ENCODE results near the gene SELENBP1.
"Not testable (repeated sequence)": the region's sequence is repeated elsewhere in the genome, so short reads cannot be mapped to it uniquely, and the experiment has no call there.

SELENBP1 gene

DNA sequence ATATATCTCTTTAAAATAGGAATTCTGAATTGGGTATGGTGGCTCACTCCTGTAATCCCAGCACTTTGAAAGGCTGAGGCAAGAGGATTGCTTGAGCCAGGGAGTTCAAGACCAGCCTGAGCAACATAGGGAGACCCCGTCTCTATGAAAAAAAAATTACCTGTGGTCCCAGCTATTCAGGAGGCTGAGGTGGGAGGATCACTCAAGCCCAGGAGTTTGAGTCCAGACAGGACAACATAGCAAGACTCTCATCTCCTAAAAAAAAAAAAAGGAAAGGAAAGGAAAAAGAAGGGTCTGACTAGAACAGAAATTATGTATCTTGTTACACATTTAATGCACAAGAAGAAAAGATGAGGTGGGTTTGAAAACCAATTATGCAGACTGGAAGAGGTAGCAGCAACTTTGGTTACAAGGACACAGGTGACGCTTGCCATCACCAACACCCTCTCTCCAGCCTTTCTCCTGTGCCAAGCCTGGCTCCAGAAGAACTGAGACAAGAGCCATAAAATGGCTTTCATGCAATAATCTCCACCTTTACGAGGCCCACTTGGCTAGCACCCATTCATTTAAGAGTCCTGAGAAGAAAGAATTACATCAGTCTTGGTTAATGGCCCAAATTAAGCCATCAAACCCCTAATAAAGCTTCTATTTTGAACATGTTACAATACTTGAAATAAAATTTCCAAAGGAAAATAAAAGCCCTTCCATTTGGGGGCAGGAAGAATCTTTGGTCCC is 4.8 kb upstream of the SELENBP1 start:
- DNase-seq (ENCODE audit: low read depth in 2 of 2) = no peak

DNA sequence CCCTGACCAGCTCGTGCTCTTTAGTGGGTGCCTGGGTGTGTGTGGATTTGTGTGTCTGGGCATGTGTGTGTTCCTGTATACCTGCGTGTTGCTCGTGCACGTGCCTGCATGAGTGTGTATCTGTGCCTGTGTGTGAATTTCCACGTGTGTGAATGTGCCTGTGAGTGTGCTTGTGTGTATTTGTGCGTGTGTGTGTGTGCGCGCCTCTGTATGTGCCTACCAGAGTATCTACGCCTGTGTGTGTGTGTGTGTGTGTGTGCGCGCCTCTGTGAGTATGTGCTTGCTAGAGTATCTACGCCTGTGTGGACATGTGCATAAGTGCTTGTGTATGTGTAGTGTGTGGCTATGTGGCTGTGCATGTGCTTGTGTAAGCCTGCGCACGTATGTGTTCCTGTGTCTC is 691 bp upstream of the SELENBP1 start:
- no peak for DNase-seq (ENCODE audit: low read depth in 2 of 2)

DNA sequence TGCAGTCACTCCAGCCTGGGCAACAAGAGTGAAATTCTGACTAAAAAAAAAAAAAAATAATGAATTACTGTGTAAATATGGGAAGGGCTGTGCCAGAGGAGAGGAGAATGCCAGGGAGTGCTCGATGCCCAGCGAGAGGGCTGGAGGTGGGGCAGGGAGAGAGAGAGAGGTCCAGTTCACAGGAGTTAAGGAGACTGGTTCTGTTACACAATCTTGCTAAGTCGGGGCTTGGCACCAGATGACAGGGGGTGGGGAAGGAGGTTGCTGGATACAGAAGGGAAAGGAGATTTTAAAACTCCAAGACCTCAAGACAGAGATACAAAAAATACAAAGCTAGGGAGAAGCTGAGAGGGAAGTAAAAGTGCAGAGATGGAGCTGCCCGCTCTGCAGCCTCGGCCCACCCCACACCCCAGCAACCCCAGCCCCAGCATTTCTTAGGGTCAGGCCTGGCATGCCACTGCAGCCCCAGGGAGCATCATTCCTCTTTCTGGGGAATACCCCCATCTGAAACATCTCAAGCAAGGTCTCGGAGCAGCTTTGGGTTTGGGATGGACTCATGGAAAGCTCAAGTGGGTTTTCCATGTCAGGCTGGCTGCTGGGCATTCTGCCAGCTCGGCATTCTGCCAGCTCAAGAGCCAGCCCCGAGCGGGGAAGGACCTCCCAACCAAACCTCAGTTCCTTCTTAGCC is 991 bp downstream of the SELENBP1 start:
- no peak for DNase-seq (ENCODE audit: low read depth in 2 of 2)

DNA sequence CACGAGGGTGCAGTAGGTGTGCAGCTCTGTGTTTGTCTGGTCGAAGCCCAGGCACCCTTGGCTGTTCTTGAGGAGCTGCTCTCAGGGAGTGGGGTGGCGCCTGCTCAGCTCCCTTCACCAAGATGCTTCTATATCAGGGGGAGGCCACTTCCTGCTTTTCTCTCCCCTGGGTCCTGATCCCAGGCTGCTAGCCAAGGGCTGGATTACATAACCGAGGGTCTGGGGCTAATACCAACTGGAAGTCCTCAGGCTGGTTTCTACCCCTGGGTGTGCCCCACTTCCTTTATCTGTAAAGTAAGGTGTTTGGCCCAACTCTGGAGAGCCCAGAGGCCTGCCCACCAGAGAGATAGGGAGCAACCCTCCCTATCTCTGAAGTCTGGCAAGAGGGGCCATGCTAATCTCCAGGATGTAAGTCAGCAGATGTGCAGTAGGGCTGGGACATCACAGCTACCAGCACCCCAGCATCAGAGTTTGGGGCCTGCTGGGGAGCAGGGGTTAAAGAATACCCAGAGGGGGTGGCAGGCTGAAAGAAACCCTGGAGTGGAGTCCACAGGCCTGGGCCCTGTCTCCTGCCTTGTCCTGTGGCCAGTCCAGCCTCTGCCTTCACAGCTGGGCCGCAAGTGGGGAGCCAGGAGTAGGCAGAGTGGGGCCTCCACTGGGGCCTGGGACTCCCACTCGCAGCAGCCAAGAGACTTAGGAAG is 2.1 kb downstream of the SELENBP1 start:
- no peak for DNase-seq (ENCODE audit: low read depth in 2 of 2)

DNA sequence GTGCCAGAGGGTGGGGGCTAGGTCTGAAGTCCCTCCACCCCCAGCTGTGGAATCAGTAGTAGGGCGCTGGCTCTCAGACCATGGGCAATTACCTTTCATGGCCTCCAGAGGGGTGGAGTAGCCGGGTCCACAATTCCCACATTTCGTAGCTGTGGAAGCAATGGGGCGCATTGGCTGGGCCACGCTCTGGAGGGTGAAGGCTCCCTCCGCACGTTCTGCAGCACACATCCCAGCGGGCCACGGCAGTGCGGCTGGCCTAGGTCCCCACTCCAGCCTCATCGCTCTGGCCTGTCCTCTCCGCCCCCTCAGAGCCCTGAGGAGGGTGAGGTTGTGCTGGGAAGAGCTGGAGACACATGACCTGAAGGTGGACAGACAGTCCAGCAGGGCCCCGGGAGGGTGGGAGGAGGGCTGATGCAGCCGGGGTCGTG is 2.9 kb downstream of the SELENBP1 start:
- DNase-seq (ENCODE audit: low read depth in 2 of 2) = no peak

DNA sequence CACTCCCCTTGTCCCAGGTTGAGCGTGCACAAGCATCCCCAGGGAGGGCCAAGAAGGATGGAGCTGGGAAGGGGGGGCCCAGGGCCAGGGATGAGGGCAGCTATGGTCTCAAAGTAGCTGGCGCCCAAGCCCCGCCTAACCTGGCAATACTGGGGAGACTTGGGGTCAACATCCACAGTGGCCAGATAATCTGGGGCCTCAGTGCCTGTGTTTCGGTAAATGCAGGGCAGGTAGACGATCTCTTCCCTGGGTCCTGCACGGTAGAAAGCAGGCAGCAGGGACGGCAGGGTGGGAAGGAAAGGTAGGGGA is 3.2 kb downstream of the SELENBP1 start:
- no peak for DNase-seq (ENCODE audit: low read depth in 2 of 2)

DNA sequence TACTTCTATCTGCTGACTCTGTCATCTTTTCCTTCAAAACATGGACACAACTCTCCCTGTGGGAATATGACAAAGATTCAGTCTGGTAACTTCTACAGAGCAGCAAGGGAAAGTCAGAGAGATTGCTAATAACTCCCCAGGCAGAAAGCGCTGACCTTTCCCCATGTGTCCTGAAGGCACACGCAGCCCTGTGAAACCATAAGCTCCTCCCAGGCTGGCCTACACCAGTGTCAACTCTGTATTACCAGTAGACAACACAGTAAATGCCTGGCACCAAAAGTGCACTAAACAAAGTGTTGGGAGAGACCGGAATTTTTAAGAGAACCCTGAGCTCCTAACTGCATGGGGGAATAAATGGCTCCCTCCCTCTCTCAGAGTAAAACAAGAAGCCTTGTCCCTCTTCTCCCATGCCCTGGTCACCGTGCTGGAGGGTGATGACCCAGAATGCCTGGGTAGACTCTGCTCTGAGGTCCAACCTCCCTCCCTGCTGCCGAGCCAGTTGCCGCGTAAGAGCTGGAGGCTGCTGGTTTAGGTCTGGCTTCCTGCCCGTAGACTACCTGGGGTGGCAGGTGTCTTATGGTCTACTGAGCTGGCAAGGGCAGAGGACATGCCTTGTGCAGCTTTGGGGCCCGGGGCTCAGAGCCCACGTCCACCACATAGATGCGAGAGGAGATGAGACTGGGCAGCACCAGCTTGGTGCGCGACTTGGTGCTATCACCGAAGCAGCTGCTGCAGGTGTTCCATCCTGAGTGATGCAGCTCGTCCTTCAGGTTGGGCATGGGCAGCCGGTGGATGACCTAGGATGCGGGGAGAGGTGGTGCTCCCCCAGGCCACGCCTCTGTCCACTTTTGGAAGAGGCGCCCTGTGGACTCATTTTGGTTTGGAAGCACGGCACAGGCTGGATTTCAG is 3.9 kb downstream of the SELENBP1 start:
- DNase-seq (ENCODE audit: low read depth in 2 of 2) = no peak

DNA sequence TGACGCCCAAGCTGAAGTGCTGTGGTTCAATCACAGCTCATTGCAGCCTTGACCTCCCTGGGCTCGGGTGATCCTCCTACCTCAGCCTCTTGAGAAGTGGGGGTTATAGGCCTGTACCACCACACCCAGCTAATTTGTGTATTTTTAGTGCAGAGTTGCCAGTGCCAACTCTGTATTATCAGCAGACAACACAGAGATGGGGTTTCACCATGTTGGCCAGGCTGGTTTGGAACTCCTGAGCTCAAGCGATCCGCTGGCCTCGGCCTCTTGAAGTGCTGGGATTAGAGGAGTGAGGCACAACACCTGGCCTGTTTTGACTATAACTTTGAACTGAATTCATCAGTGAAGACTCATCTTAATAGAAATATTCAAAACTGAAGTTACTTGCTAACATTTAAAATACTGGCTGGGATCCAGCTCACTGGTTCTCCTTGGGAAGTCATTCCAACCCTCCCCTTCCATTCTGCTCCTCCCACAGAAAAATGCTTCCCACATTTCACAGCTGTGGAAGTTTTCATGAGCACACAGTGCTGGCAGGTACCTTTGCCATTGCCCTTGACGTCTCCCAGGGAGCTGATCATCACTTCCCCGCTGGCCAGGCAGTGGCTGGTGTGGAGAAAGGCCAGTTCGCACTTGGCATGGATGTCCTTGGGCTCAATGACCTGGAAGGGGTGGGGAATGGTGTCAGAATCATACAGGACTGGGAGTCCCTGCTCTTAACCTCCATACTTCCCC is 4.7 kb downstream of the SELENBP1 start:
- DNase-seq (ENCODE audit: low read depth in 2 of 2) = no peak

DNA sequence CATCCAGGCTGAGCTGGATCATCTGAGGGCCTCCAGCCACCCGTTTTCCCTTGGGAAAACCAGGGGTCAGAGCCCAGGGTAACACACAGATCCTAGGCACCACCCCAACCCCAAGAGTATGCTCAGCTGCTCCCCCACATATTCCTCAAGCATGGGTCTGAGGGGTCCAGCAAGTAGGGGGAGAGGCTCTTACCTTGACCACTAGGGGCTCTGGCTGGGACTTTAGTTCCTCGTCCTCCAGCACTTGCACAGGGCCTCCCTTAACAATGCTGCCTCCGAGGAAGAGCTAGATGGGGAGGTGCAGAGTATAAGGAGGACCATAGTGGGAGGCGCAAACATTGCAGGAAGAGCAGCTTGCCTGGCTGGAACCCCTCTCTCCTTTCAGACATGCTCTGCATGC is 7.5 kb downstream of the SELENBP1 start:
- DNase-seq (ENCODE audit: low read depth in 2 of 2) = no peak

DNA sequence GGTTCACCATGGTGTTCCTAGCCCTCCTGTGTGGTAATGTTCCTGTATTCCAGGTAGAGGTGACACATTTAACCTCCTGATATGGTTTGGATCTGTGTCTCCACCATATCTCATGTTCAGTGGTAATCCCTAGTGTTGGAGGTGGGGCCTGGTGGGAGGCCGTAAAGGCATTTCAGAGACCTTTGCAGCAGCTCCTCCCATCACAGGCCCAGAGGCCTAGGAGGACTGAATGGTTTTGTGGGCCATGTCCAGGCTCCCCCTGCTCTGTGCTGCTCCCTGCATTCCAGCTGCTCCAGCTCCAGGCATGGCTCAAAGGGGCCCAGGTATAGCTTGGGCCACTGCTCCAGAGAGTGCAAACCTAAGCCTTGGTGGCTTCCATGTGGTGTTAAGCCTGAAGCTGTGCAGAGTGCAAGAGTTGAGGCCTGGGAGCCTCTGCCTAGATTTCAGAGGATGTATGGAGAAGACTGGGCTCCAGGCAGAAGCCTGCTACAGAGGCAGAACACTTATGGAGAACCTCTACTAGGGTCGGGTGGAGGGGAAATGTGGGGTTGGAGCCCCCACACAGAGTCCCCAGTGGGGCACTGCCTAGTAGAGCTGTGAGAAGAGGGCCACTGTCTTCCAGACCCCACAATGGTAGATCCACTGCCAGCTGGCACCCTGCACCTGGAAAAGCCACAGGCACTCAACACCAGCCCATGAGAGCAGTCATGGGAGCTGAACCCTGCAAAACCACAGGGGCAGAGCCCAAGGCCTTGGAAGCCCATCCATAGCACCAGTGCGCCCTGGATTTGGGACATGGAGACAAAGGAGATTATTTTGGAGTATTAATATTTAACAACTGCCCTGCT is 10.0 kb downstream of the SELENBP1 start:
- DNase-seq (ENCODE audit: low read depth in 2 of 2) = no peak

DNA sequence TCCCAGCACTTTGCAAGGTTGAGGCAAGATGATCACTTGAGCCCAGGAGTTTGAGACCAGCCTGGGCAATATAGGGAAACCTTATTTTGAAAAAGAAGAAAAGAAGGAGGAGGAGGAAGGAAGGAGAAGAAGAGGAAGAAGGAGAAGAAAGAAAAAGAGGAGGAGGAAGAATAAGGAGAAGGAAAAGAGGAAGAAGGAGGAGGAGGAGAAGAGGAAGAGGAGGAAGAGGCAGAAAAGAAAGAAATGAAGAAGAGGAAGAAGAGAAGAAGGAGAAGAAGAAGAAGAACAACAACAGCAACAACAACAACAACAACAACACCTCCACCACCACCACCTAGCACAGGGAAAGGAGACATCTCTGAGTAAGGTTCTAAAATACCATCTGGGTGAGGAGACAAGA is 10.6 kb downstream of the SELENBP1 start:
- DNase-seq (ENCODE audit: low read depth in 2 of 2) = no peak

DNA sequence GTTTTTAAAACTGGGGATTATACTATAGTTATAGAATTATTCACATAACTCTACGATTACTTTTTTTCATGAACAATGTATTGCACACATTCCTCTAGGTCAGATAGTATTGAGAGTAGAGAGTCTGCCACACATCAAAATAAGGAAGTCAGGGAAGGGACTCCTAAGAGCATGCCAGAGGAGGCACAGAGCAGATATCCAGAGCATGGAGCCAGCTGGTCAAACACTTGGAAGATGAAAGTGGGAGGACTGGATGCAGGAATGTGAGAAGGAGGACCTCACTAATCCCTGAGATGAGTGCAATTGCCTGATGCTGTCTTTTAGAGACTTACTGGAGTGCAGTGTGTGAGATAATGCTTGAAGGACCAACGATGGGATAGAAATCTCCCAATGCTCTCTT is 15.8 kb downstream of the SELENBP1 start:
- DNase-seq (ENCODE audit: low read depth in 2 of 2) = no peak

DNA sequence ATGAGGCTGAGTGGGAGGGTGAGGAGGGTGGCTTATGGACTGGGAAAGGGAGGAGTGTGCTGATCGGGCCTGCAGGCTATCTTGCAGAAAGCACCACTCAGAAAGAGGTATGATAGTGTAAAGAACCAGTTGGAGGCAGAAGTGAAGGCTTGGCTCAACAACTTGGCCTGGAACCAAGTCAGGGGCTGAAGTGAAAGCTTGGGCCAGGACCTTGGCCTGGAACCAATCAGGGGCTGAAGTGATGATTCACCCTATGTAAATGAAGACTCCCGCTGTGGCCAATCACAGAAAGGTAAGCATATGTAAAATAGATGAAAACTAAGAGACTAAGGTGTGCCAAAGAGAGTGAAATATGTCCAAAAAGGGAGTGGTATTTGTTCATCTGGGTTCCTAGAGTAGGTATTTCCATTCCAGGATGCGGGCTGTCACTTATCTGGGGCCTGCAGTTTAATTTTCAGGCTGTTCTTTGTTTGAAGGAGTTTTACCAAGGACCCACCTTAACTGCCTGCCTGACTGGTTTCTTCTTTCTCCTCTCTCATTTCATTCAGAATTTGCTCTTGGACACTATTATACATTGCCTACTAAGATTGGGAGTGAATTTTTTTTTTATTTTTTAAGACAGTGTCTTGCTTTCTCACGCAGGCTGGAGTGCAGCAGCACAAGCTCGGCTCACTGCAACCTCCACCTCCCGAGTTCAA is 20.3 kb downstream of the SELENBP1 start:
- DNase-seq (ENCODE audit: low read depth in 2 of 2) = no peak

DNA sequence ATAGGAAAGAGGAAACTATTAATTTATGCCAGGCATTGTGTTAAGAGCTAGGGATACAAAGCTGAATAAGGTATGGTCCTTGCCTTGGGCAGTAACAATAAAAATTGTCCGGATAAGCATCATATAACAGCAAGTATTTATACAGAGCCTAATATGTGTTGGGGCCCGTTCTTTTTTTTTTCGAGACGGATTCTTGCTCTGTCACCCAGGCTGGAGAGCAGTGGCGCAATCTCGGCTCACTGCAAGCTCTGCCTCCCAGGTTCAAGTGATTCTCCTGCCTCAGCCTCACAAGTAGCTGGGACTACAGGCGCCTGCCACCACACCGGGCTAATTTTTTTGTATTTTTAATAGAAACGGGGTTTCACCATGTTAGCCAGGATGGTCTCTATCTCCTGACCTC is 22.2 kb downstream of the SELENBP1 start:
- DNase-seq (ENCODE audit: low read depth in 2 of 2) = not testable (repeated sequence)

DNA sequence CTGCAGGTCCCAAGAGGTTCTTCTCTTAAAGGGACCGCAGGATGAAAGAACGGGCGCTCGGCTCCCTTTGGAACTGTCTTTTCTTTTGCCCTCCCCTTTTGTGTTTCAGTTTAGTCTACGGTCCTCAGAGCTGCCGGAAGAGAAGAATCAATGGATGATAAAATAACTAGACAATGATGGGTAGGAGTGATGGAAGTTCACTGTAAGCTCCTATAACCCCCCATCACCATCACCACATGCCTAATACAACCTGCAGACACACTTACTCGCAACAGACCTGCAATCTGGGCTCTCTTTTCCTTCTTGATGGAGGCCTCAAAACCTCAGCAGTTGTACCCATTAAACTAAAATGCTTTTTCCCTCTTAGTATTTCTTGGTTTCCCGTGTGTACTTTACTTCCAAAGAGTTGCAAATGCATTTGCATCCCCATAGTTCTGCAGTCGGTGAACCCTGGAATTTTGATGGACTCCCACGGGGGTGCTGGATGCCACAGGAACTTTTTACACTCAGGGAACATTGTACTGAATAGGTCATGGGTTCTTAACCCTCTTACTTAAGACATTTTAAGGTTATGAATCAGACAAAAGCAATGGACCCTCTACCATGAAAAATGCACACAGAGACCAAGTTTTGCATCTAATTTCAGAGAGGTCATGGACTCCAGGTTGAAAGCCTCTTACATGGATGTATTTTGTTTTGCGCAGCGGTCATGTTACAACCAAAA is 24.8 kb downstream of the SELENBP1 start:
- DNase-seq (ENCODE audit: low read depth in 2 of 2) = no peak

DNA sequence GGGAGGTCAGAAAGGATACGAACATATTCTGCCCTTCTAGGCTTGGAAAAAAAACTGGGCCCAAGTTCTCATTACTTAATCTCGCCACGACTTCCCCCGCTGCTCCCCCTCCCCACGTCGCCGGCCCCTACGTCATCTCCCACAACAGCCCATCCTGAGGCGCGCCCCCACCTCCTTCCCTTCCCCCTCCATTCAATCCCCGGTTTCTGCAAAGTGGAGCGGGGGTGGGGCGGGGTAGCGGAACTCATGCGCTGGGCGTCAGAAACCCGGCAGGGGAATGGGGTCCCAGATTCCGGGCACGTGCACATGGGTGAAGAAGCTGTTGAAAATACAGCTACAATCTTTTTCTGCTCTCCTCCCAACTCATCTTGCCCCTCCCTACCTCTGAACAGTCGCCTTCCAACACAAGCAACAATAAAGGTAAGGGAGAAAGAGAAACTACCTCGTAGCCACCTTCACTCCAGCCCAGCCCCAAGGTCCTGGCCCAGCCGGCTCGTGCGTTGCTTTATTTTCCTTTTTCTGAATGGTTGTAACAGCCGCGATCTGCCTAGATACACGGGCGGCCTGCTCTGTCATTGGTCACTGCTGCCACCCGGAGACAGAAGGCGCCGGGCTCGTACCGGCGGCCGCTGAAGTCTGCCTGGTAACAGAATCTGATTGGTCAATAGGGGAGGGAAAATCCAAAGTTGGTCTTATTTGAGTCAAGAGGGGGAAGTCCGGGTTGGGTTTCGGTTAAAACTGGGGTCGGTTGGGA is 25.6 kb downstream of the SELENBP1 start, which contains the start of gene RFX5:
TSS of gene RFX5 (minus strand) at position 484 of the 754 bp plus-strand sequence. CDS start 932 bp downstream, outside the sequence.
- DNase-seq (ENCODE audit: low read depth in 2 of 2) = peak; percentile 84

DNA sequence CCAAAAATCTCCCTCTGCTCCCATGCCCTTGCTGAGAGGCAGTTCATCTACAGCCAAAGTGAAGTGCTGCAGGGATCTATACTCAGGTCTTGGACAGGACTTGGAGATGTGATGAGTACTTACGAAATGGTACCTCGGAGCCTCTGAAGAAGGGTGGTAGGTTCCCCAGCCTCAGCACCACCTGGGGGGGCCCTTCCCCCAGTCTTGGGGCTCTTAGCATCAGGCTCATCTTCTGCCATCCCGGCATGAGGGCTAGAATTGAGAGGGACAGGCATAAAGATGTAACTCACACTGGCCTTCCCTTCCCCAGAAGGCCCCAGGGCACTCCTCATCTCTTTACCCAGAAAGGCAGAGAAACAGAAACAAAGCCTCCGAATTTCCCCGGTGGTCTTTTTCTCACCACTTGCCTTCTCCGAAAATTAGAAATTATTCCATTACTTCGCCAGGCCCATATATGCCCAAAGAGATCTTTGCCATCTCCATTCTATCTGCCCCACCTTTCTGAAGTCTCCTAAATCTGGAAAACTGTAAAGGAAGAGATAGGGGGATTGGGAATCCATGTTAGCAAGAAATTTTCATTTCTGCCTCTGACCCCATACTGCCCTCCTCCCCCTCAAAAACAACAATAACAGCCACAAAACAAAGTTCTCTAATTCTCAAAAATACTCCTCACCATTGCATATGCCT is 26.3 kb downstream of the SELENBP1 start:
- DNase-seq (ENCODE audit: low read depth in 2 of 2) = no peak

DNA sequence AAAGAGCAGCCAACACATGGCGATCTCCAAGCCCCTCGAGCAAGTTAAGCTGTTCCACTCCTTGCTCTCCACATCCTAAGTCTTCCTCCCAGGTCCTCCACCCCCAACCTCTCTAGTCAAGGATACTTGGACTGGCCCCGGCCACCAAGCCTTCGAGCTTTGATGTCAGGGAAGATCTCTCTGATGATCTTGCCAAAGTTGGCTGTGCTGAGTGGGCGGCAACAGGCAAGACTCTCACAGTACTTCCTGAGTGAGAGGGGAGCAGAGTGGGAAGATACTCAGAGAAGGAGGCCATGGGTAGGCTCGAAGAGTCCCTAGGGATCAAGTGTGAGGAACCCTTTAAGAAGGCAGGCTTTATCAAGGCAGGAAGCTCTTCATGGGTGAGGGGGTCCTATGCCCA is 28.2 kb downstream of the SELENBP1 start:
- no peak for DNase-seq (ENCODE audit: low read depth in 2 of 2)

Data from stimulated activated CD8-positive, alpha-beta memory T cell treated with anti-CD3 and anti-CD28 coated beads, Interleukin-2, amount 100 ng/mL, for 48 hours (primary cell).